ENCODE data around the gene YY2. TPM values are rescaled to one million over a fixed set of nuclear protein-coding genes. Genes with fewer than 3 reads are reported as not detected.

YY2 gene
- total RNA-seq, 1 experiment from 2014 or later = 2.7 TPM

GRCh38 chrX:21838937-21839333, 16.9 kb upstream of the YY2 start:
- ChIA-PET POLR2A (ENCODE audit: low non-redundant PET) (no interaction called here), CTCF (no interaction called here)
- peak; percentile 28 for DNase-seq (ENCODE audit: low spot score)
- no peaks in the 10 kb centered on the region for H3K9me3 ChIP-seq (ENCODE audit: low read depth, low read length, poor library complexity, severe bottlenecking)
- H3K4me3 ChIP-seq (ENCODE audit: low read depth, low read length, poor library complexity, severe bottlenecking) = peak overlapping the region; percentile 66
- no peaks in the 10 kb centered on the region for H3K36me3 ChIP-seq (ENCODE audit: insufficient read depth, low read length, poor library complexity, severe bottlenecking)
- TF ChIP-seq CTCF (conservative IDR thresholded peaks at IDR 0.05; ENCODE audit: low read depth, low read length) = no peak
- TF ChIP-seq EZH2 (IDR thresholded peaks at IDR 0.05; ENCODE audit: borderline replicate concordance, low read depth, low read length, poor library complexity, severe bottlenecking) = no peak
- no peaks in the 10 kb centered on the region for H3K4me1 ChIP-seq (ENCODE audit: insufficient read depth, low read length, poor library complexity, severe bottlenecking)
- H3K27ac ChIP-seq (ENCODE audit: low read depth, low read length, poor library complexity, severe bottlenecking) = peak overlapping the region; percentile 79
- intact Hi-C loops (cut with micrococcal nuclease; ENCODE audit: unreplicated experiment) = loop anchor here (1.0 kb wide), 1 partner anchor 137 kb away; no protein-coding TSS in a partner anchor
- BruUV-seq (replicated peaks) = TSS peak; percentile 97
- H3K27me3 ChIP-seq (replicated peaks; ENCODE audit: insufficient read depth, low read depth, low read length, poor library complexity) = no peaks in the 10 kb centered on the region

DNA sequence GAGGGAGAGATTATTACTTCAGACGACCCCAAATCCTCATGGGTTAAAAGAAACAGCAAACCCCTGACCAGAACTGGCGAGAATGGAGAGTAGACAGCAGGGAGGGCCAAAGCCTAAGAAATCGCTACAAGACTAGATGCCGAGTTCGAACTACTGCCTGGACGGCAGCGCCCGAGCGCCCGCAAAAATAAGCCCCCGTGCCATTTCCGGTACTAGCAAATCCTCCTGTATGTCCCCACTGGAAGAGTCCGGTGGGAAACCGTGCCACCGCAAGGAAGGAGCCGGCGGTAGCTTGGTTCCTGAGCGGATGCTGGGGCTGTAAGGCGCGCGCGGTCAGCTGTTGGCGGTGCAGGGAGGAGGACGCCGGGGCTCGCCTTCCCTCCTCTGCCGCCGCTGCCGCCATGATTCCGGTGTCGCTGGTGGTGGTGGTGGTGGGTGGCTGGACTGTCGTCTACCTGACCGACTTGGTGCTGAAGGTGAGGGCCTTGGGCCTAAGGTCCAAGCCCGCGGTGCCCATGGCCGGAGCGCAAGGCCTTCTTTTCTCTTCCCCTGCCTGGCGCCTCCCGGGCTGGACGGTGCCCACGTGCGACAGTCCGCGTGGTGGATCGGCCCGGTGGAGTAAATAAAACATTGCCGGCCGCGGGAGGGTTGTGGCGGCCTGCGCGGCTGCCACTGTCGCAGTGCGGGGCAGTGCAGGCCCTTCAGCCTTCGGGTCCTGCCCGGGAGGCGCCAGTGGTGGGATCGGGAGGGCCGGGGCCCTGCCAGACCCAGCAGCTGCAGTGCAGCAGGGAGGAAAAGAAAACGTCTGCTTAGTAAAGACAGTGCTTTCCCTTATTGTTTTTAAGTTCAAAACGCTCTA, 16.2 kb upstream of the YY2 start, which contains the start of gene MBTPS2:
Gene MBTPS2, plus strand, starts transcription at position 284 of the 859 bp plus-strand sequence. Its CDS starts 118 bp downstream, at position 402.
- Histone ChIP-seq H3K27ac (ENCODE audit: low read depth, low read length, poor library complexity, severe bottlenecking) (peak within 1 kb of the TSS; percentile 79), H3K4me3 (ENCODE audit: low read depth, low read length, poor library complexity, severe bottlenecking) (peak within 1 kb of the TSS; percentile 66), H3K9me3 (ENCODE audit: low read depth, low read length, poor library complexity, severe bottlenecking) (no peaks in the 10 kb centered on the region), H3K27me3 (replicated peaks; ENCODE audit: insufficient read depth, low read depth, low read length, poor library complexity) (no peaks in the 10 kb centered on the region), H3K36me3 (ENCODE audit: insufficient read depth, low read length, poor library complexity, severe bottlenecking) (no peaks in the 10 kb centered on the region), H3K4me1 (ENCODE audit: insufficient read depth, low read length, poor library complexity, severe bottlenecking) (no peaks in the 10 kb centered on the region)
- ChIA-PET CTCF (interaction anchor here (0.6 to 1.1 kb wide), 3 partner anchors 140 to 1290 kb away, joined by 3 to 7 read pairs (median 3); no protein-coding TSS in a partner anchor), POLR2A (ENCODE audit: low non-redundant PET) (no interaction called here)
- TF ChIP-seq EZH2 (IDR thresholded peaks at IDR 0.05; ENCODE audit: borderline replicate concordance, low read depth, low read length, poor library complexity, severe bottlenecking) (no peak), CTCF (conservative IDR thresholded peaks at IDR 0.05; ENCODE audit: low read depth, low read length) (0 out of 2 replicates have a peak, but pooled peaks have one; percentile 29)
- no TSS peak for BruUV-seq (replicated peaks)
- DNase-seq (ENCODE audit: low spot score) = peak; percentile 87
- intact Hi-C loops (cut with micrococcal nuclease; ENCODE audit: unreplicated experiment) = loop anchor here (1.0 kb wide), 1 partner anchor 137 kb away; no protein-coding TSS in a partner anchor

- no peaks in the 10 kb centered on the region for H3K4me1 ChIP-seq (ENCODE audit: insufficient read depth, low read length, poor library complexity, severe bottlenecking)
- H3K9me3 ChIP-seq (ENCODE audit: low read depth, low read length, poor library complexity, severe bottlenecking) = no peaks in the 10 kb centered on the region
- H3K4me3 ChIP-seq (ENCODE audit: low read depth, low read length, poor library complexity, severe bottlenecking) = peak overlapping the region; percentile 66
- no peaks in the 10 kb centered on the region for H3K36me3 ChIP-seq (ENCODE audit: insufficient read depth, low read length, poor library complexity, severe bottlenecking)
- intact Hi-C loops (cut with micrococcal nuclease; ENCODE audit: unreplicated experiment) = no loop called here
- TF ChIP-seq EZH2 (IDR thresholded peaks at IDR 0.05; ENCODE audit: borderline replicate concordance, low read depth, low read length, poor library complexity, severe bottlenecking) = no peak
- no peak for TF ChIP-seq CTCF (conservative IDR thresholded peaks at IDR 0.05; ENCODE audit: low read depth, low read length)
- peak overlapping the region; percentile 79 for H3K27ac ChIP-seq (ENCODE audit: low read depth, low read length, poor library complexity, severe bottlenecking)
- ChIA-PET CTCF (interaction anchor here (1.1 kb wide), 1 partner anchor 145 kb away, joined by 3 read pairs; no protein-coding TSS in a partner anchor), POLR2A (ENCODE audit: low non-redundant PET) (no interaction called here)
- peak; percentile 2 for DNase-seq (ENCODE audit: low spot score)
- no peaks in the 10 kb centered on the region for H3K27me3 ChIP-seq (replicated peaks; ENCODE audit: insufficient read depth, low read depth, low read length, poor library complexity)
- TSS peak; percentile 77 for BruUV-seq (replicated peaks)
Measured at GRCh38 chrX:21840193-21840545, 15.6 kb upstream of the YY2 start.
